DMS 273 (cell line): ENCODE measurements around the gene KIR2DL4.
"Not testable (repeated sequence)": the region's sequence is repeated elsewhere in the genome, so short reads cannot be mapped to it uniquely, and the experiment has no call there.

ENCODE experiments used
- DNase-seq: peaks from one replicate; lab custom pipeline; 2025; ENCODE audit not compliant: unreplicated experiment; lab: John Stamatoyannopoulos, UW

The KIR2DL4 gene

GRCh38 chr19:54803410-54803809 lies at the start of gene KIR2DL4:
Gene KIR2DL4, plus strand, starts transcription at chr19:54803610. Its CDS starts 42 bp downstream, at chr19:54803652.
- no peak for DNase-seq

- DNase-seq: not testable (repeated sequence)
Measured at GRCh38 chr19:54756204-54757110, 47.0 kb upstream of the KIR2DL4 start.

GRCh38 chr19:54758577-54758976 lies 44.8 kb upstream of the KIR2DL4 start:
- not testable (repeated sequence) for DNase-seq

- DNase-seq: not testable (repeated sequence)
Measured at GRCh38 chr19:54764219-54764618, 39.2 kb upstream of the KIR2DL4 start.

GRCh38 chr19:54766464-54766863 lies 36.9 kb upstream of the KIR2DL4 start:
- DNase-seq: not testable (repeated sequence)

- not testable (repeated sequence) for DNase-seq
Measured at GRCh38 chr19:54769646-54770045, 33.8 kb upstream of the KIR2DL4 start, which contains the start of gene KIR2DL1. Gene KIR2DL1, plus strand, starts transcription at chr19:54769793. Its CDS starts 58 bp downstream, at chr19:54769851.

GRCh38 chr19:54770511-54770910 lies 32.9 kb upstream of the KIR2DL4 start:
- DNase-seq: not testable (repeated sequence)

GRCh38 chr19:54771018-54771960 lies 32.1 kb upstream of the KIR2DL4 start:
- not testable (repeated sequence) for DNase-seq

- DNase-seq: not testable (repeated sequence)
Measured at GRCh38 chr19:54772666-54773065, 30.7 kb upstream of the KIR2DL4 start.

- DNase-seq: not testable (repeated sequence)
Measured at GRCh38 chr19:54775095-54775815, 28.2 kb upstream of the KIR2DL4 start.

- not testable (repeated sequence) for DNase-seq
Measured at GRCh38 chr19:54775830-54776229, 27.6 kb upstream of the KIR2DL4 start.

- DNase-seq: not testable (repeated sequence)
Measured at GRCh38 chr19:54777851-54778250, 25.6 kb upstream of the KIR2DL4 start.

- not testable (repeated sequence) for DNase-seq
Measured at GRCh38 chr19:54778896-54779295, 24.5 kb upstream of the KIR2DL4 start.

- not testable (repeated sequence) for DNase-seq
Measured at GRCh38 chr19:54782916-54783315, 20.5 kb upstream of the KIR2DL4 start.

GRCh38 chr19:54786091-54786723 lies 17.2 kb upstream of the KIR2DL4 start:
- not testable (repeated sequence) for DNase-seq

GRCh38 chr19:54788154-54788553 lies 15.3 kb upstream of the KIR2DL4 start:
- DNase-seq: not testable (repeated sequence)

GRCh38 chr19:54790711-54791110 lies 12.7 kb upstream of the KIR2DL4 start:
- DNase-seq: no peak

GRCh38 chr19:54791476-54791875 lies 11.9 kb upstream of the KIR2DL4 start:
- no peak for DNase-seq

- no peak for DNase-seq
Measured at GRCh38 chr19:54792814-54793213, 10.6 kb upstream of the KIR2DL4 start.

GRCh38 chr19:54795758-54796157 lies 7.7 kb upstream of the KIR2DL4 start:
- DNase-seq: no peak
